ENCODE data around the gene KLF16. TPM values are rescaled to one million over a fixed set of nuclear protein-coding genes. Genes with fewer than 3 reads are reported as not detected.
A peak's percentile ranks its signal among the peaks of the same experiment; 100 is the strongest.

The KLF16 gene
- total RNA-seq, 6 experiments from 2014 or later = 37.7 to 48.3 (median 41.6) TPM

- H3K4me3 Mint-ChIP-seq = no peak overlapping the region
- peaks cover 4% of the 10 kb centered on the region; the same call in 1 of the 2 replicates for H3K36me3 Mint-ChIP-seq (ENCODE audit: low read depth)
- H3K27me3 Mint-ChIP-seq (ENCODE audit: insufficient read depth) = no peaks in the 10 kb centered on the region; the same call in 1 of the 2 replicates
- no peak overlapping the region for H3K27ac Mint-ChIP-seq
- H3K4me1 Mint-ChIP-seq (ENCODE audit: low read depth) = peaks cover 30% of the 10 kb centered on the region
- H3K9me3 Mint-ChIP-seq = no peaks in the 10 kb centered on the region
- DNase-seq = no peak
- no peak for TF ChIP-seq CTCF (IDR thresholded peaks at IDR 0.05)
Observed at GRCh38 chr19:1854039-1854541, 9.3 kb downstream of the KLF16 start.

- peaks cover 30% of the 10 kb centered on the region for H3K4me1 Mint-ChIP-seq (ENCODE audit: low read depth)
- H3K9me3 Mint-ChIP-seq = no peaks in the 10 kb centered on the region
- peaks cover 4% of the 10 kb centered on the region; the same call in 1 of the 2 replicates for H3K36me3 Mint-ChIP-seq (ENCODE audit: low read depth)
- peak; percentile 71 for DNase-seq
- no peaks in the 10 kb centered on the region; the same call in 1 of the 2 replicates for H3K27me3 Mint-ChIP-seq (ENCODE audit: insufficient read depth)
- H3K4me3 Mint-ChIP-seq = peak overlapping the region; percentile 65
- H3K27ac Mint-ChIP-seq = peak overlapping the region; percentile 92
- peak; percentile 94 for TF ChIP-seq CTCF (IDR thresholded peaks at IDR 0.05)
Observed at GRCh38 chr19:1853295-1854038, 9.9 kb downstream of the KLF16 start.

- no peak overlapping the region for H3K4me3 Mint-ChIP-seq
- TF ChIP-seq CTCF (IDR thresholded peaks at IDR 0.05) = no peak
- H3K4me1 Mint-ChIP-seq (ENCODE audit: low read depth) = peaks cover 31% of the 10 kb centered on the region
- no peaks in the 10 kb centered on the region for H3K9me3 Mint-ChIP-seq
- H3K36me3 Mint-ChIP-seq (ENCODE audit: low read depth) = peaks cover 4% of the 10 kb centered on the region; the same call in 1 of the 2 replicates
- DNase-seq = no peak
- no peak overlapping the region; the same call in 1 of the 2 replicates for H3K27ac Mint-ChIP-seq
- no peaks in the 10 kb centered on the region for H3K27me3 Mint-ChIP-seq (ENCODE audit: insufficient read depth)
Observed at GRCh38 chr19:1852581-1853128, 10.7 kb downstream of the KLF16 start.

- H3K4me3 Mint-ChIP-seq = no peak overlapping the region
- TF ChIP-seq CTCF (IDR thresholded peaks at IDR 0.05) = no peak
Observed at GRCh38 chr19:1851654-1852580, 11.5 kb downstream of the KLF16 start.

More at GRCh38 chr19:1851654-1852580, 11.5 kb downstream of the KLF16 start:
- Mint-ChIP-seq H3K27ac (no peak overlapping the region), H3K27me3 (ENCODE audit: insufficient read depth) (peaks cover 3% of the 10 kb centered on the region), H3K9me3 (no peaks in the 10 kb centered on the region), H3K36me3 (ENCODE audit: low read depth) (peaks cover 4% of the 10 kb centered on the region; the same call in 1 of the 2 replicates), H3K4me1 (ENCODE audit: low read depth) (peaks cover 38% of the 10 kb centered on the region)
- no peak for DNase-seq

All from HFFc6 (cell line).